NB4 (cell line): ENCODE data around the gene KLHL1.
A peak's percentile ranks its signal among the peaks of the same experiment; 100 is the strongest.

ENCODE experiments used
- DNase-seq: peaks from one replicate; pipeline ENCODE4 v3.0.0; 2010; ENCODE audit warnings: low read depth
- H3K4me3 ChIP-seq: one replicate; pipeline ENCODE4 v1.5.1; 2011; ENCODE audit warnings: mild to moderate bottlenecking, low read depth, low read length, moderate library complexity
- MYC ChIP-seq: IDR thresholded peaks from 2 replicates; pipeline ENCODE4 v1.6.1; 2011; ENCODE audit warnings: low read depth, low read length
- POLR2A ChIP-seq: IDR thresholded peaks from 2 replicates; pipeline ENCODE4 v1.6.1; 2011; ENCODE audit warnings: mild to moderate bottlenecking; ENCODE audit not compliant: insufficient read length; ENCODE audit errors: extremely low read depth
- TF ChIP-seq, protein P1 (sequence below): IDR thresholded peaks from 2 replicates; pipeline ENCODE4 v1.6.1; 2011; ENCODE audit warnings: low read depth, low read length
- TF ChIP-seq, protein P2 (sequence below): IDR thresholded peaks from one replicate; pipeline ENCODE4 v1.5.1; 2012; ENCODE audit warnings: low read depth, low read length

The KLHL1 gene

GRCh38 chr13:70087247-70087646 lies 21.0 kb downstream of the KLHL1 start:
- no peak for TF ChIP-seq MYC
- TF ChIP-seq POLR2A: no peak
- TF ChIP-seq, protein P1, sequence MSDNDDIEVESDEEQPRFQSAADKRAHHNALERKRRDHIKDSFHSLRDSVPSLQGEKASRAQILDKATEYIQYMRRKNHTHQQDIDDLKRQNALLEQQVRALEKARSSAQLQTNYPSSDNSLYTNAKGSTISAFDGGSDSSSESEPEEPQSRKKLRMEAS: no peak
- TF ChIP-seq, protein P2, sequence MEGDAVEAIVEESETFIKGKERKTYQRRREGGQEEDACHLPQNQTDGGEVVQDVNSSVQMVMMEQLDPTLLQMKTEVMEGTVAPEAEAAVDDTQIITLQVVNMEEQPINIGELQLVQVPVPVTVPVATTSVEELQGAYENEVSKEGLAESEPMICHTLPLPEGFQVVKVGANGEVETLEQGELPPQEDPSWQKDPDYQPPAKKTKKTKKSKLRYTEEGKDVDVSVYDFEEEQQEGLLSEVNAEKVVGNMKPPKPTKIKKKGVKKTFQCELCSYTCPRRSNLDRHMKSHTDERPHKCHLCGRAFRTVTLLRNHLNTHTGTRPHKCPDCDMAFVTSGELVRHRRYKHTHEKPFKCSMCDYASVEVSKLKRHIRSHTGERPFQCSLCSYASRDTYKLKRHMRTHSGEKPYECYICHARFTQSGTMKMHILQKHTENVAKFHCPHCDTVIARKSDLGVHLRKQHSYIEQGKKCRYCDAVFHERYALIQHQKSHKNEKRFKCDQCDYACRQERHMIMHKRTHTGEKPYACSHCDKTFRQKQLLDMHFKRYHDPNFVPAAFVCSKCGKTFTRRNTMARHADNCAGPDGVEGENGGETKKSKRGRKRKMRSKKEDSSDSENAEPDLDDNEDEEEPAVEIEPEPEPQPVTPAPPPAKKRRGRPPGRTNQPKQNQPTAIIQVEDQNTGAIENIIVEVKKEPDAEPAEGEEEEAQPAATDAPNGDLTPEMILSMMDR: no peak
- H3K4me3 ChIP-seq: no peak overlapping the region
- no peak for DNase-seq

- no peak overlapping the region for H3K4me3 ChIP-seq
- TF ChIP-seq, protein P2: no peak
- no peak for DNase-seq
Measured at GRCh38 chr13:70080012-70080411, 28.2 kb downstream of the KLHL1 start.

DNA sequence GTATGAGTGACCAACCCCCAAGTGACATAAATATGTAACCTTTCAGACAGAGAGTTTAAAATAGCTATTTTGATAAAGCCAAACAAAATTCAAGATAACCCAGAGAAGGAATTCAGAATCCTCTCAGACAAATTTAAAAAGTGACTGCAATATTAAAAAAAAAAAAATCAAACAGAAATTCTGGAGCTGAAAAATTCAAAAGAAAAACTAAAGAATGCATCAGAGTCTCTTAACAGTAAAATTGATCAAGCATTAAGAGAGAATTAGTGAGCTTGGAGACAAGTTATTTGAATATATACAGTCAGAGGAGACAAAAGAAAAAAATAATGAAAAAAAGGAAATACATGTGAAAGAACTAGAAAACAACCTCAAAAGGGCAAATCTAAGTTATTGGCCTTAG lies 53.7 kb downstream of the KLHL1 start:
- TF ChIP-seq MYC (no peak), POLR2A (no peak)
- TF ChIP-seq, protein P2: no peak
- TF ChIP-seq, protein P1: no peak
- no peak for DNase-seq
- H3K4me3 ChIP-seq: no peak overlapping the region

DNA sequence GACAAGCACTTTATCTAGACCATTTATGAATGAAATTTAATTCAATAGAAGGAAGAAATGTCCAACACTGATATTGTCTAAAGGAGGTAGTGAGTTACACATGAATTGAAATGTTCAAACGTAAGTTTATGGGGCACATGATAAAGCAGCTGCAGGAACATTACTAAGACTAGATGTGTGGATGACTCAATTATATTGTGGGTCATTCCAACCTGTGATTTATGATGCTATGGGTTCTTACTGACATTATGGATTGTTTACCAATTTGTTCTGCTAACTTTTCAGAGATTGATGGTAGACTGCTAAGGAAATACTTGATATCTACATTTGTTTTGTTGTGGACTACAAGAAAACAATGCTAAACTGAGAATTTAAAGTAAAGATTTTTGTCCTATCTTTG lies 56.7 kb downstream of the KLHL1 start:
- TF ChIP-seq POLR2A (no peak), MYC (no peak)
- TF ChIP-seq, protein P1: no peak
- TF ChIP-seq, protein P2: no peak
- DNase-seq: no peak
- no peak overlapping the region for H3K4me3 ChIP-seq

DNA sequence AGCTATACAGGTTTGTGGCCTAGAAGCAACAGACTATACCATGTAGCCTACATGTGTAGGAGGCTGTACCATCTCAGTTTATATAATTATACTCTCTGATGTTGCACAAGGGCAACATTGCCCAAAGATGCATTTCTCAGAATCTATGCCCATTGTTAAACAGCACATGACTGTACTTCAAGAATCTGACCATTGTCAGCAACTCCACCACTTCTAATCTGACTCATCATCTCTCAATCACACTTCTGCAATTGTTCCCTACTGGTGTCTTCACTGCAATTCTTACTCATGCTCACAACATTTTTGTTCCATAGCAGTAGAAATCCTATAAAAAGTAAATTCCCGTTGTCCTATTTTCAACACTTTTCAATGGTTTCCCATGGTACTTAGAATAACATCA lies 64.6 kb downstream of the KLHL1 start:
- no peak overlapping the region for H3K4me3 ChIP-seq
- TF ChIP-seq MYC (no peak), POLR2A (no peak)
- TF ChIP-seq, protein P2: no peak
- TF ChIP-seq, protein P1: no peak
- peak; percentile 11 for DNase-seq

DNA sequence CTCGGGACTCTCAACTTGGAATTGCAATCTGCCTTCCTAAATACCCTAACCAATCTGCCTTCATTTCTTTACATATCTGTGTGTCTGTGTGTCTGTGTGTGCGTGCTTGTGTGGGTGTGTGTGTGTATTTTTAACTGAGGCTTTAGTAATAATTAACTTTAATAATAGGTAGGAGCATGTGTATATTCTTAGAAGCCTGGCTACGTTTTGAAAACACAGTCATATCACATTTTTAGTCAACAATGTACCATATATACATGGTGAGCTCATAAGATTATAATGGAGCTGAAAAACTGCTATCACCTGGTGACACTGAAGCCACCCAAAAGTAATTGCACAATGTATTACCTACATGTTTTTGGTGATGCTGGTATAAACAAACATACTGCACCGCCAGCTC lies 66.1 kb downstream of the KLHL1 start:
- H3K4me3 ChIP-seq: no peak overlapping the region
- DNase-seq: no peak
- TF ChIP-seq POLR2A (no peak), MYC (no peak)
- TF ChIP-seq, protein P1: no peak
- TF ChIP-seq, protein P2: no peak
